LHCN-M2 (cell line): ENCODE data around the gene FAM83C. TPM values are rescaled to one million over a fixed set of nuclear protein-coding genes. Genes with fewer than 3 reads are reported as not detected.

Experiments
- DNase-seq: peaks from one replicate; pipeline ENCODE4 v3.0.0-alpha.2; 2012; ENCODE audit warnings: low read depth
- total RNA-seq: library from RNA; depleted of rRNA; stranded (reverse); fragments of >200 nt; gene quantifications from 2 replicates; pipeline ENCODE4 v1.2.3, GENCODE V29; 2014

Gene FAM83C
- total RNA-seq, 1 experiment from 2014 or later = not detected

- DNase-seq = peak; percentile 91
Measured at GRCh38 chr20:35284267-35284991, 7.8 kb downstream of the FAM83C start, which contains the start of gene EIF6. Gene EIF6 (minus strand): TSS chr20:35284772. CDS start chr20:35284487, 285 bp downstream.

- no peak for DNase-seq
Measured at GRCh38 chr20:35283441-35284266, 8.6 kb downstream of the FAM83C start.

- DNase-seq = no peak
Measured at GRCh38 chr20:35281506-35282101, 10.6 kb downstream of the FAM83C start.

- DNase-seq = no peak
Measured at GRCh38 chr20:35280523-35280922, 11.7 kb downstream of the FAM83C start.

- no peak for DNase-seq
Measured at GRCh38 chr20:35279533-35280174, 12.6 kb downstream of the FAM83C start.

- DNase-seq = no peak
Measured at GRCh38 chr20:35279040-35279439, 13.2 kb downstream of the FAM83C start.

- peak; percentile 88 for DNase-seq
Measured at GRCh38 chr20:35277531-35278395, 14.5 kb downstream of the FAM83C start, which contains the start of gene MMP24OS. Gene MMP24OS (minus strand): TSS chr20:35278122. CDS start chr20:35277929, 193 bp downstream.

GRCh38 chr20:35277127-35277526 is 15.1 kb downstream of the FAM83C start:
- DNase-seq = no peak

GRCh38 chr20:35276408-35276807 is 15.8 kb downstream of the FAM83C start:
- DNase-seq = no peak

- DNase-seq = no peak
Measured at GRCh38 chr20:35275741-35276251, 16.4 kb downstream of the FAM83C start.

GRCh38 chr20:35274172-35275092 is 17.8 kb downstream of the FAM83C start:
- no peak for DNase-seq

GRCh38 chr20:35273449-35274171 is 18.6 kb downstream of the FAM83C start:
- DNase-seq = peak; percentile 37

GRCh38 chr20:35271904-35272303 is 20.3 kb downstream of the FAM83C start:
- DNase-seq = peak; percentile 71

GRCh38 chr20:35271073-35271882 is 20.9 kb downstream of the FAM83C start:
- DNase-seq = peak; percentile 19

GRCh38 chr20:35270021-35270902 is 22.0 kb downstream of the FAM83C start:
- no peak for DNase-seq

GRCh38 chr20:35269055-35269781 is 23.0 kb downstream of the FAM83C start:
- DNase-seq = peak; percentile 53
